ENCODE results near the gene ZNF507.

Gene ZNF507

DNA sequence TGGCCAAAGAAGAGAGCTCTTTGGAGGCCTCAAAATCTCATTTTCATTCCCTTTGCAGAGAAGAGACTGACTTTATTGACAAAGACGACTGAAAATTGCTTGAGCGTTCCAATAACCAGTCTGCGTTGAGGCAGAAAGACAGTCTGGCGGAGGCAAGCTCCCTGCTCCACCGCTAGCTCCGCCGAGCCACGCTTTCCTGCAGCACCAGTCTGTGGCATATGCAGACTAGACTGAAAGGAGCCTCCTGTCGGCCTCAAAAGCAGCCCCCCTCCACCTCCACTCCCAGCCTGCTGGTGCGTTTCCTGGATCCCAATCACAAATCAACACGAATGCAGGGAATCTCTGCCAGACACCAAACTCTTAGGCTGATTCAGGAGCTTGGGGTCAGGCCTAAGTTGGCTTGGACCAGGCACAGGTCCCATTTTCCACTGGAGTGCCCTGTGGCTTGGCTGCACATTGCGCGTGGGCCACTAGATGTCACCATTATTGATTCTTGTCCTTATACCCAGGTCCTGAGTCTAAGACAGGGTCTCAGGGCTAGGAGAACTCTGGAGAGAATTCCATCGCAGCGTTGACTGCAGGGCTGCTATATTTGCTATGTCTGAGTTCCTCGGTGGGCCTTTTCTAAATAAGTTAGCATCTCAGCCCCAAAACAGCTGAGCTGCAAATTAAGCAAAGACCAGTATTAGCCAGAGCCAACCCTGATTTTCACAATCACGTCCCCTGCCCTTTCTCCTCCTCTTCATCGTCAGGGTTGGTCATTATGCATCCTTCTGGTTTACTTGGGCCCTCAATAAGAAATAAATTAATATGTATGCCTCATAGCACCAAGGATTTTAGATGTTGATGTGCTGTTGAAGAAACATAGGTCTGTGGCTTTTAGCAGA lies 5.2 kb upstream of the ZNF507 start:
- peak in 2 of 4 experiments; percentile 22 to 37 for DNase-seq

DNA sequence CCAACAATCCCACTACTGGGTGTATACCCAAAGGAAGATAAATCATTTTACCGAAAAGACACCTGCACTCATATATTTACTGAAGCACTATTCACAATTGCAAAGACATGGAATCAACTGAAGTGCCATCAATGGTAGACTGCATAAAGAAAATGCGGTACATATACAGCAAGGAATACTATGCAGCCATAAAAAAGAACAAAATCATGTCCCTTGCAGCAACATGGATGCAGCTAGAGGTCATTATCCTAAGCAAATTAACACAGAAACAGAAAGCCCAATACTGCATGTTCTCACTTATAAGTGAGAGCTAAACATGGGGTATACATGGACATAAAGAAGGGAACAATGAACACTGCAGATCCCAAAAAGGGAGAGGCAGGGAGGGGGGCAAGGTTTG lies 2.7 kb upstream of the ZNF507 start:
- DNase-seq = no peak

DNA sequence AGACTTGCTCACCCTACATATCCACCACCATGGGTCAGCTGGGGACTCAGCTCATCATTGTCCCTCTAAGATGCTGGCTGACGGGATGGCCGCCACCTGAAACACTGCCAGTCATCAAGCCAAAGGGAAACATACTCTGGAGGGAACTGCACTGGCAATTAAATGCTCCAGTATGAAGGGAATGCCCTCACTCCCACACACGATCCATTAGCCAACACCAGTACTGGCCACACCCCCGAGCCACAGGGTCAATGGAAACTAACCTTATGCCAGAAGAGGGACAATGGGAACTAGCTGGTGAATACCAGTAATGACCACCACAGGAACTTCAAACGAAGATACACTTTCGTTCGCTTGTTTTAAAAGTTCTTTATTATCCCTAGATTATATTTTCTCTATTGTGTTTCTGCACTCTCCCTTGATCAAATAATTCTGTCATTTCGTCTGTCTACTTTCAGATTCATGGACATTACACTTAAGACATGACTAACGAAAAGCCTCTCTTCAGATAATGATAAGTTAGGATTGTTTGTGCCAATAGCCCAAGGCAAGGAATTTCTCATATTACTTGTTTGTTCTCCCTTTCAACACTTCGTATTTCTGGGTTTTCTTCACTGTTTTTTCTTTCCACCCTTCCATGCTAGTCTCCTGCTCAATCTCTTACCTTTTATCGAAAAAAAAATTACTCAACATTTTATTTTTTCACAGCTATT lies 1.7 kb upstream of the ZNF507 start:
- no peak for DNase-seq

DNA sequence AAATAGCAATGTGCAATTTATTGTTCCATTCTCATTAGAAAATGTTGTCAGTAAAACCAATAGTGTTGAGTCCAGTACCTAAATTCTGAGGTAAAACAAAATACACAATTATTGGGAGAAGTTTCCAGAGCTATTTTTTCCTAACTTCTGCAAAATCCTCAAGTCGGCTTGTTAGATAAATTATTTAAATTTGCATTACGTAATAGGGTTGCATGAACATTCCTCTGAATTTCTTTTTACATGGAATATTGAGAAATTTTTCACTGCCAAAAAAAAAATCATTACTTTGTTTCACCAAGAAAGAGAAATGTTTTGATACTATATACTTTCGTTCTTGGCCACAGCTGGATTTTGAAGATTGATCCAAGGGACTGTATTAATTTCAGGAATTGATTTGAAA lies 1.5 kb downstream of the ZNF507 start:
- DNase-seq = no peak

DNA sequence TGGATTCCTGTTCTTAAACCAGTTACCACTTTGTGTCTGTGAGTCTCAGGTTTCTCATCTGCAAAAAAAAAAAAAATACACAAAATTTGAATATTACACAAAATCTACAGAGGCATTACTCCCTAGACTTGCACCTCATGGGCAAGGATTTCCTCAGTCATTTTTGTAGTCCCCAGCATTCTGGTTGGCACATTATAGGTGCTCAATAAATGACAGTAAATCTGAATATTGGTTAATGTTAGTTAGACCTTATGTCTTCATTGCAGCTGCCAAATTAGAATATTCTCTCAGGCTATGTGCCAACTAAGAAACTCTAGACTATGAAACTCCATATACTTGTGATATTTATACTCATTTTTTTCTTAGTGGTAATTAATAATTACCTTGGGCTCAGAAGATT lies 2.2 kb downstream of the ZNF507 start:
- DNase-seq = no peak

DNA sequence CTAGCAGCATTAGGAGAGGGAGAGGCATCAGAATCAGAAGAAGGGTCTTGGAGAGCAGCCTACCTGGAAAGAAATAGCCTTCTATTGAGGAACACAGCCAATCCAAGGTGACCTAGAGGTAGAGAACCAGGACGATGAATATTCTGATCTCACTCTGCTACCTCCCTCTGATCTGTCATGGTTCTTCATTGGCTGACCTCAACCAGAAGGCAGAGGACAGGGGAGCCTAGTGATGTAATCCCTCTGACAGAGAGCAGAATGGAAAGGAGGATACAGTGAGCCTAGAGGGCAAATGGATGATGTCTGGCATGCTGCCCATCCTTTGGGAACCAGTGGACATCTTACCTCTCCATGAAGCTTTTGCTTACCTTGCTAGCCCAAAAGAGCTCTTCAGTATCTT lies 3.6 kb downstream of the ZNF507 start:
- DNase-seq = no peak

DNA sequence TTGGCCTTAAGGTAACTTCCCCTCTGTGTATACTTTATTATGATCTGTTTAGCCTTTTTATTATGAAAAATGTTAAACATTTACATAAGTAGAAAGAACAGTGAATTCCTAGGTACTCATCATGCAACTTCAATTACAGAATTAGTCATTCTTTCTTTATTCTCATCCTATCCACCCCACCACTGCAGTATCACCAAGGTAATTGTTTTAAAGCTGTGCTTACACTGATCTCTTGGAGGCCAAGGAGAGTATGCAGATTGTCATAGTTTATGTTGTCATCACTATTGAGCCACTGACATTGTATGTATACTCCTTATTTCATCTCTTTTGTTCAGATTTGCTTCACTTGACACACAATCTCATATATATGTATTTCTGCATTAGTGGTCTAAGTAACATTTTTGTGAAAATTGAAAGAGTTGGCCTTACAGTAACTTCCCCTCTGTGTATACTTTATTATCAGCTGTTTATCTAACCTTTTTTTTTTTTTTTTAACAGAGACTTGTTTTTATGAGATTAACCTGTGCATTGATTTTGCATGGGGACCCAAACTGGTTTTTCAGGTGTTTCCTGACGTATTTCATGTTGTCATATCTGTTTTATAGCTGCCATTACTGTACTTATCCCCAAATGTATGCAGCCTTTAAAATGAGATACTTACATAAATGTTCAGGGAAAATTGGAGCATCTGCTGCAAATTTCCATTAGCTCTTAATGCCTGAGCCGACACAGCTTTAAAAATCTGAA lies 4.5 kb downstream of the ZNF507 start:
- no peak for DNase-seq

DNA sequence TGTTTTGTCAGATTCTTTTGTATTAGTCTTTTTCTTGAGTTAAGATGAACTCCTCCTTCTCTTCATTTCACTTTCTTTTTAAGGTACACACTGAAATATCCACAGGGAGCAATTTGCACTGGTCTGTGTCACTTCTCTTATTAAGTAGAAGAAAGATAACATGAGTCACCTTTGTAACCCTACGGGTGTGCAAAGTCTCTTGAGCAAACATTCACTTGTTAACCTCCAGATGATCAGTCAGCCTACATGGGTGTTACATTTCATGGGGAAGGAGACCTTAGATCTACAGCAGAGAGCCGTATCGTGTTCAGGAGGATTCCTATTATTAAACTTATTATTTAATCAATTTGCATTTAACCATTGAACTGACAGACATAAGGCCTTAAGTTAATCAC lies 5.1 kb downstream of the ZNF507 start:
- DNase-seq = no peak

DNA sequence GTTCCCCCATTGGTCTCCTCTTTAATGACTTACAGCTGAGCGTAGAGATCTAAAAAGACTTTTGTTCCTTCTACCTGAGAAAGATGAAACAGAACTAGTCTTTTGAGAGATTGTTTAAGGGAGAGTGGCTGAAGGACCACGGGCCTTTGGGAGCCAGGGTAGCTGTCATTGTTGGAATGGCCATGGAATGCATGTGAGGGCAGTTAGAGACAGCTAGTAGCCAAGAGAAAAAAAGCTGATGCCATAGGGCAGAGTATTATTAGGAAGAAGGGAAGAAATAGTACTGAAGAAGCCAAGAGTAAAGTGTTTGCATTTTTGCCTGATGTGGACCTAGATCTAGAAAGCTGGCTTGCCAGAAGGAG lies 5.6 kb downstream of the ZNF507 start:
- no peak for DNase-seq

DNA sequence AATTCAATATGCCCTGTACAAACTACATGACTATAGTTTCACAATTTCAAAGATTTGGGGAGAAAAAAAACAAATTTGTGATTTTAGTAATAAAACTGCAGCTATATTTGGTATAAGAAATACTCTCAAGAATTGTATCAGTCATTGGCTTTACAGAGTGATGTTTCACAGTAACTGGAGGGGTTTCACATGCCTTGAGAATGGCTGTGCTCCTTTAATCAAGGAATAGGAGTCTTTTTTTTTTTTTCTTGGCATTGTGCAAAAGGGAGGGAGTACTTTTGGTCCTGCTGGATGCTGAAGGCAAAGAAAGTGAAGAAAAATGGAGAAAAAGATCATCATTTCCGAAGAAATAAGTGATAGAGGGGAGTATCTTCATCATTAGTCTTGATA lies 6.8 kb downstream of the ZNF507 start:
- no peak for DNase-seq

DNA sequence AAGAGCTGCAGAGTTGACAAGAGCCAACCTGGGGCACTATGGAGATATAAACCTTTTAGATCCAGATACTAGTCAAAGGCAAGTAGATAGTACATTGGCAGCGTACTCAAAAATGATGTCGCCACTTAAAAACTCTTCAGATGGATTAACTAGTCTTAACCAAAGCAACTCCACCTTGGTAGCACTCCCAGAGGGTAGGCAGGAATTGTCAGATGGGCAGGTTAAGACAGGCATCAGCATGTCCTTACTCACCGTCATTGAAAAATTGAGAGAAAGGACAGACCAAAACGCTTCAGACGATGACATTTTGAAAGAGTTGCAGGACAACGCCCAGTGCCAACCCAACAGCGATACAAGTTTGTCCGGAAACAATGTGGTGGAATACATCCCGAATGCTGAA lies 8.9 kb downstream of the ZNF507 start:
- no peak for DNase-seq

DNA sequence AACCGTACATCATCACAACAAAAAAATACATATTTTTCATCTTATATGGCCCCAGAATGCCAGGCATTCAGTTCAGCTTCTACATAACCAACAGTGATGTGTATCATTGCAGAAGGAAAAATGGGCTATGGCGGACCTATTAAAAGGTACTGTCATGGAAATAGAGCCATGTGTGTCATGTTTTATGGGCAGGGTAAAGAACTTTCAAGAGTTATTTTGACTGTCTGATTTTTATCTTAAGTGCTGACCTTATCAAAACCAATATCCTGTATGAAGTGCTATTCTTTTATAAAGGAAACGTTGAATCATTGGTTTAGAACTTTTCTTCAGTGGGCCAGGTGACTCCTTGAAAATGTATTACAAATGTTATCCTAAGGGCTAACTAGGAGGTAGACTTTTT lies 9.9 kb downstream of the ZNF507 start:
- DNase-seq = no peak

DNA sequence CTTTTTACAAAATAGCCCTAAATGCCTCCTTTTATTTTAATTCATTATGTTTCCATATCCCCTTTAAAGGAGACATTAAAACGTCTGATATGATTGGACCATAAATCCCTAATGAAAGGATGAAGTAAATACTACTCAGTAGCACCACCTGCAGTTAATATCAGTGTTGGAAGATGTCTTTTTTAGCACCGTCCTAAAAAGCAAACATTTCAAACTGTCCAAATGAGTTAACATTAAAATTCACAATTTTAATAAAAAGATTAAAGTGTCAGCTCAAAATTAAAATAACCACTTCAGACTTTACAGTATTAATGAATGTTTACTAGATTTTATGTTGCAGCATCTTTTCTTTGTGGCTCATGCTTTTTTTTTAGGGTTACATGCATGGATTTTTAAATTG lies 12.3 kb downstream of the ZNF507 start:
- DNase-seq = no peak

DNA sequence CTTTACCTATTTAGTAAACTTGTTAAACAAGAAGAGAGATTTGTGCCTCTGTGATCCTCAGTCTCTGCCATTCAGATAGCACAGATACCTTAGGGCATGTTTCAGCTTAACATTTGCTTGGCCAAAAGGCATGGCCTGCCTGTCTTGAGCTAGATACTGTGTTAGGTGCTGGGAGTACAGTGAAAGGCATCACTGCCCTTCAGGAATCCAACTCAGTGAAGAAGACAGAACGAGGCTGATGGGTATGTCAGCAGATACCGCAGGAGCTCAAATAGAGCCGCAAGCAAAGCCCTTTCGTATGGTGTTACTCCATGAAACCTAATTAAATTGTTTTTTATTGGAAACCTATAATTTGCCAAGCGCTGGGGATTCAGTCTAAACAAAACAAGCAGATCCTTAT lies 12.9 kb downstream of the ZNF507 start:
- no peak for DNase-seq

DNA sequence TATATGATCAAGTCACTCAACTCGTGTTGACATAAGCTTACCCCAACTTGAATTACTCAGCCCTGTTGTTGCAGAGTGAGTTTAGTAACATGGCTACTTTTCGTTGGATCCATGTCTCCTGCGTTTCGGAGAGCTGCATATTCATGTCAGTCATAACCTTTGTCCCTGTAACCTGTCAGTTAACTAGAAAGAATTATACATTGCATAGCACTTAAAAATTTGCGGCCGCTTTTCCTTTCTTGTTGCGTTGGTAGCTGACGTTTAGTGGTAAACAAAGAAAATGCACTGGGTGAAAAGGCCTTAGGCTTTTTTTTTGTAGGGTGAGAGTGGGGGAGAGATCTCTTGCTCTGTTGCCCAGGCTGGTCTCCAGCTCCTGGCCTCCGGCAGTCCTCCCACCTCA lies 14.2 kb downstream of the ZNF507 start:
- DNase-seq = no peak

DNA sequence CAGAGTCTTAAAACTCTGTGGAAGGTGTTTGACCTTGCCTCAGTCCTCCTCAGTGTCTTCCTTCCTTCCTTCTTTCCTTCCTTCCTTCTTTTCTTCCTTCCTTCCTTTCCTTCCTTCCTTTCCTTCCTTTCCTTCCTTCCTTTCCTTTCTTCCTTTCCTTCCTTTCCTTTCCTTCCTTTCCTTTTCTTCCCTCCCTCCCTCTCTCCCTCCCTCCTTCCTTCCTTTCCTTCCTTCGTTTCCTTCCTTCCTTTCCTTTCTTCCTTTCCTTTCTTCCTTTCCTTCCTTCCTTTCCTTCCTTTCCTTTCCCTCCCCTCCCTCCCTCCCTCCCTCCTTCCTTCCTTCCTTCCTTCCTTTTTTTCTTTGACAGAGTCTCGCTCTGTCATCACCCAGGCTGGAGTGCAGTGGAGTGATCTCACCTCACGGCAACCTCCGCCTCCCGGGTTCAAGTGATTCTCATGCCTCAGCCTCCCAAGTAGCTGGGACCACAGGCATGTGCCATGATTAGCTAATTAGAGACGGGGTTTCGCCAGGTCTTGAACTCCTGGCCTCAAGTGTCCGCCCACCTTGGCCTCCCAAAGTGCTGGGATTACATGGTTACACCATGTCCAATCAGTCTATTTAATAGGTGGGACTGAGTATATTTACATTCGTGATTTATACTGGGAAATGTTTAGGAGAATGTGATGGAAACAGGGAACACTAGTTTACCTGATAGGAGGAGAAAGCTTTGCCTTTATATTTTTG lies 16.3 kb downstream of the ZNF507 start:
- DNase-seq = no peak

DNA sequence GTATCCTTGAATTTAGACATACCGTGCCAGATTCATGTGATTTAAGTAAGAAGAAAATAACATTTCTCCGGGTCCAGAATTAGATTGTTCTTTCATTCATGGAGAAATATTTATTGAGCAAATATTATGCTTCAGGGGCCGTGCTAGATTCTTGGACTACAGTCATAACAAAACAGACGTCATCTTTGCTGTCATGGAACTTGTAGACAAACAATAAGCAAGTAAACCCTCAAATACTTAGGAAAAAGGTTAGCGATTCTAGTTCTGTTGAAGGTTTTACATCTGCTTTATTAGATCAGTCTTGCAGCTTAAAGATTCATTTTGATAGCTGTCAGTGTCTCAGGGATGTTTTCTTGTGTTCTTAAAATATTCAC lies 16.9 kb downstream of the ZNF507 start:
- DNase-seq = no peak

DNA sequence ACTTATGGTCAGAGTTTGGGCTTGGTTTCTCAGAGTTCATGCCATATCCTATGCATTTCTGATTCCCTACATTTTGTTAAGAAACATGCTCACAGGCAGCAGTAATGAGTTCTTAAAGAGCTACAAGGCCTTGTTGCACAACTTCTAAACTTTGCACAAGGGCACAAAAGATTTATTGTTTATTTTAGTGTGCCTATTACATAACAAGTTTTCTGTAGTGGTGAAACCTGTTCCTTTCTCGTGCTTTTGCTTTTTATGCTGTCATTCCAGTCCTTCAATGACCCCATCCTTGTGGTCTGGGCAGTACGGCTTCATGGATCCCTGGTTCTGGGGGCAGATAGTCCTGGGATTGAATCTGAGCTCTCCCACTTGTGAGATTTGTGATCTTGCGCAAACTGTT lies 17.8 kb downstream of the ZNF507 start:
- no peak for DNase-seq

DNA sequence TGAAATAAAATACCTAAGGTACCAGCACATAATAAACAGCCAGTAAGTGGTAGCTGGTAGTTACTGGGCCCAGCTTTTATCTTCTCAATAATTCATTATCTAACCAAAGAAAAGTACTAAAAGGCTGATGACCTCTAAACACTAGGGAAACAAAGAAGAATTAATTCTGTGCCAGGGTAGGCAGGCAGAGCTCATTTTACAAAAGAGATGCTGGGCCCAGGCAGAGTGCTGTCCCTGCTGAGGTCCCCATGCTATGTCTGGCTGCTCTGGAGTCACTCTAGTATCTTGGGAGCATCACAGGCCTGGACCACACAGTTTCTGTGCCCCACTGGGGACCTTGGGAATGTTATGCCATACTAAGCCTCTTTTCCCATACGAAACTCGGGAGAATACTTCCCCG lies 18.2 kb downstream of the ZNF507 start:
- DNase-seq = no peak

DNA sequence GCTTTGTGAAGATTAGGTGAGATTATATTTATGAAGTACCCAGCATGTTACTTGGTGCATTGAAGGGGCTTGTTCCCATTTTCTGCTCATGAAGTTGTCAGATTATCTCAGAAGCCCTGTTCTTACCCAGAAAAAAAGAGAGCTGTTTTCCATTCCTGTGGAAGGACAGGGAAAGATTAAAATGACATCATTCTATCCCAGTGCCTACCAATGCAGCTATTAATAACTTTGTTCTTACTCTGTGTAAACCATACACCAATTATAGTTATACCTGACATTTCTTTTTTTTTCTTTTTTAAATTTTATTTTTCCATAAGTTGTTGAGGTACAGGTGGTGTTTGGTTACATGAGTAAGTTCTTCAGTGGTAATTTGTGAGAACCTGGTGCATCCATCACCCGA lies 18.6 kb downstream of the ZNF507 start:
- no peak for DNase-seq

DNA sequence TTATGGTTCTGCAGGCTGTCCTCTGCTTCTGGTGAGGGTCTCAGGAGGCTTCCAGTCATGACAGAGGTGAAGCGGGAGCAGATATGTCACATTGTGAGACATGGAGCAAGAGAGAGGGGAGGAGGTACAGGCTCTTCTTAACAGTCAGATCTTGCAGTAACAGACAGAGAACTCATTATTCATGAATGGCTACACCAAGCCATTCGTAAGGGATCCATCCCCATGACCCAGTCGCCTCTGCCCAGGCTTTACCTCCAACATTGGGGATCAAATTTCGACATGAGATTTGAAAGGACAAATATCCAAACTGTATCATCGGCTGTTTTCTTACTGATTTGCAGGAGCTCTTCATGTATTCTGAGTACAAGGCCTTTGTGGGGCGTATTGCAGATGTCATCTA lies 21.7 kb downstream of the ZNF507 start:
- no peak for DNase-seq

DNA sequence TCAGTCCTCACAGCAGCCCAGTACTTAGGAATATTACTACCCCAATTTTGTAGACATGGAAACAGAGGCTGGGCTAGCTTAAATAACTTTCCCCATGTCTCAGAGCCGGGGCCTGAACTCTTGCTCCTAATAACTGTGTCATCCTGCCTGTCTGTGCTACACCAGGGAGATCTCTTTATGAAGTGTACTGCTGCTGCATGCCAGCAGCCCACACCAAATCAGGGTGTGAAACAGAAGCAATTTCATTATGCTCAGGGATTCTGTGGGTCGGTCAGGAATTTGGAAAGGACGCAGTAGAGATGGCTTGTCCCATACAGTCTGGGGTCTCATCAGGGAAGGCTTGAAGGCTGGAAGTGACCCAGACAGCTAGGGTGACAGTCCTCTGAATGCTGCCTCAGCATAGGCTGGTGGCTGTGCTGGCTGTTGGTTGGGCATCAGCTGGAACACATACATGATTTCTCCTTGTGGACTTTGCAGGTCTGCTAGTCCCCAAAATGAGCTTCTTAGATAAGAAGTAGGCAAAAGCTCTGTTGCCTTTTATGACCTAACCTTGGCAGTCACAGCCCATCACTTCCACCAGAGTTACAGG lies 22.6 kb downstream of the ZNF507 start:
- DNase-seq = no peak

DNA sequence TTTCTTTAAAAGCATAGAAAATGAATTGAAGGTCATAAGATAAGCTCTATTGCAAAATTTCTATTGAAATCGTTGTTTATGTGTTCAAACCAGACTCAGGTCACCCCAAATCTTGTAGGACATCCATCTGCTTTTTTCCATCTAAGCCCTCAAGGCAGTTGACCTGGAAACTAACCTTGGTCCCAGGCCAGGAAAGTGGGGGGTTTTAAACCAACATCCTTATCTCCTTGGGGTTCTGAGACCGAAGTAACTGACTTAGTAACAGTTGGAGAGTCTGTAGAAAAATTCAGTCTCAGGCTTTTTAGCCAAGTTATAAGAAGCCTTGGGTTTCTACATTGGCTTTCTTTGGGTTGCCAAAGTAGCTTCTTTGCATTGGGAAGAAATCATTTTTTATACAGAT lies 23.4 kb downstream of the ZNF507 start:
- DNase-seq = no peak

Measured in activated naive CD4-positive, alpha-beta T cell (primary cell).